HCT116 (cell line): Measurements from ENCODE around the gene ZBTB3. TPM values are rescaled to one million over a fixed set of nuclear protein-coding genes. Genes with fewer than 3 reads are reported as not detected.

Source experiments
- ATAC-seq: fragments of 200-7000 bp; cut with Tn5 transposase; 2 replicates; pipeline ENCODE4 v1.9.1; 2020; ENCODE audit warnings: mild to moderate bottlenecking, moderate library complexity
- BruUV-seq: library from RNA; stranded (reverse); fragments of 400-500 nt; replicated peaks from 2 replicates; lab custom pipeline; 2021; lab: Mats Ljungman, UMichigan
- CTCF ChIA-PET: fragments of 300-600 bp; sonication (Branson Sonifier 250); formaldehyde crosslinking; loops from one replicate; lab custom pipeline; 2021; ENCODE audit warnings: antibody characterized with exemption; lab: Charles Lee
- POLR2A ChIA-PET: fragments of 300-600, 350-600 bp; sonication (Branson Sonifier 250); formaldehyde crosslinking; loops from one replicate; lab custom pipeline; 2021; ENCODE audit warnings: antibody characterized with exemption; lab: Charles Lee
- RAD21 ChIA-PET, 2 experiments: fragments of 300-600 bp; sonication (Branson Sonifier 250); formaldehyde crosslinking; loops; one replicate each; lab custom pipeline; 2023; ENCODE audit warnings: low total read pairs in 2 of 2; ENCODE audit not compliant: uncharacterized antibody in 2 of 2, unreplicated experiment in 2 of 2, low non-redundant PET in 1 of 2; lab: Charles Lee
- DNase-seq: peaks from one replicate; pipeline ENCODE4 v3.0.0-alpha.2; 2010; ENCODE audit warnings: low read depth, low spot score
- H2AFZ ChIP-seq: fragments of 200-600 bp; shearing (Covaris generic), sonication (generic); 2 replicates; pipeline ENCODE4 v1.6.1; 2017; ENCODE audit warnings: low read depth, mixed run types, mixed read lengths, antibody characterized with exemption, low read length; ENCODE audit not compliant: poor library complexity, severe bottlenecking
- H3K27ac ChIP-seq: 2 replicates; pipeline ENCODE4 v1.5.1; 2012; ENCODE audit warnings: low read depth, low read length
- H3K27me3 ChIP-seq: fragments of 200-600 bp; sonication (generic); 2 replicates; pipeline ENCODE4 v1.6.1; 2016; ENCODE audit warnings: mixed run types, low read length, mixed read lengths; ENCODE audit not compliant: insufficient read depth
- H3K36me3 ChIP-seq, 2 experiments: fragments of 200-500 bp in 1 of 2; fragments of 200-600 bp in 1 of 2; sonication (Bioruptor generic) in 1 of 2; sonication (generic) in 1 of 2; 2 replicates each; pipeline versions ENCODE4 v1.5.1 to v1.6.1; 2014 to 2016; ENCODE audit warnings: low read length in 2 of 2, inconsistent platforms in 1 of 2, mixed read lengths in 1 of 2, mixed run types in 1 of 2; ENCODE audit not compliant: insufficient read depth in 2 of 2, control insufficient read depth in 1 of 2
- H3K4me1 ChIP-seq, 2 experiments: fragments of 200-600 bp in 1 of 2; sonication (generic) in 1 of 2; 2 replicates each; pipeline versions ENCODE4 v1.5.1 to v1.6.1; 2012 to 2017; ENCODE audit warnings: low read length in 2 of 2, inconsistent platforms in 1 of 2, mild to moderate bottlenecking in 1 of 2, mixed read lengths in 1 of 2, mixed run types in 1 of 2, moderate library complexity in 1 of 2; ENCODE audit not compliant: insufficient read depth in 2 of 2, control insufficient read depth in 1 of 2
- H3K4me2 ChIP-seq: fragments of 200-600 bp; sonication (generic); 2 replicates; pipeline ENCODE4 v1.6.1; 2017; ENCODE audit warnings: mixed run types, low read length, mixed read lengths
- H3K4me3 ChIP-seq, 2 experiments: fragments of 200-600 bp in 1 of 2; sonication (generic) in 1 of 2; replicated peaks in 1 of 2; 2 replicates each; pipeline ENCODE4 v1.5.1; 2011 to 2016; ENCODE audit warnings: low read length in 2 of 2, control low read depth in 1 of 2, low read depth in 1 of 2, mild to moderate bottlenecking in 1 of 2, mixed read lengths in 1 of 2, mixed run types in 1 of 2
- H3K79me2 ChIP-seq: fragments of 200-600 bp; sonication (generic); 2 replicates; pipeline ENCODE4 v1.6.1; 2017; ENCODE audit warnings: mild to moderate bottlenecking, mixed run types, low read length, moderate library complexity, mixed read lengths; ENCODE audit not compliant: insufficient read depth
- H3K9ac ChIP-seq: fragments of 200-600 bp; sonication (generic); 2 replicates; pipeline ENCODE4 v1.6.1; 2016; ENCODE audit warnings: low read length, mixed read lengths
- H3K9me2 ChIP-seq: fragments of 200-600 bp; sonication (generic), shearing (Covaris generic); 2 replicates; pipeline ENCODE4 v1.6.1; 2017; ENCODE audit warnings: mixed run types, mild to moderate bottlenecking, moderate library complexity; ENCODE audit not compliant: insufficient read depth
- H3K9me3 ChIP-seq, 2 experiments: fragments of 200-500 bp in 1 of 2; fragments of 200-600 bp in 1 of 2; sonication (Bioruptor generic) in 1 of 2; sonication (generic) in 1 of 2; 2 replicates each; pipeline ENCODE4 v1.6.1; 2014 to 2017; ENCODE audit warnings: low read length in 2 of 2, mixed read lengths in 2 of 2, inconsistent platforms in 1 of 2, low read depth in 1 of 2, mild to moderate bottlenecking in 1 of 2, mixed run types in 1 of 2, moderate library complexity in 1 of 2; ENCODE audit not compliant: control insufficient read depth in 1 of 2, insufficient read depth in 1 of 2
- H4K20me1 ChIP-seq: fragments of 200-600 bp; sonication (generic), shearing (Covaris generic); 2 replicates; pipeline ENCODE4 v1.6.1; 2017; ENCODE audit warnings: mixed run types, mild to moderate bottlenecking, moderate library complexity; ENCODE audit not compliant: insufficient read depth
- JUND ChIP-seq: IDR thresholded peaks from 2 replicates; pipeline ENCODE4 v1.6.1; 2012
- POLR2A ChIP-seq: IDR thresholded peaks from 2 replicates; pipeline ENCODE4 v1.7.0; 2011; ENCODE audit warnings: borderline replicate concordance; ENCODE audit not compliant: insufficient read depth, insufficient read length; ENCODE audit errors: extremely low read depth
- intact Hi-C: fragments of 100-400 bp; cut with micrococcal nuclease; formaldehyde crosslinking; loops from 2 replicates; pipeline ENCODE4 v1.10.0; 2022
- total RNA-seq: library from RNA; stranded (reverse); gene quantifications from one replicate; pipeline ENCODE4 v1.2.1, GENCODE V29; 2021; ENCODE audit not compliant: unreplicated experiment
- TF ChIP-seq, protein P1 (sequence below): IDR thresholded peaks from 2 replicates; pipeline ENCODE4 v1.6.1; 2012
- TF ChIP-seq, protein P2 (sequence below): IDR thresholded peaks from 2 replicates; pipeline ENCODE4 v1.6.1; 2011; ENCODE audit warnings: mild to moderate bottlenecking, low read length, moderate library complexity; ENCODE audit not compliant: insufficient replicate concordance; ENCODE audit errors: extremely low read depth
- TF ChIP-seq, protein P3 (sequence below), 3 experiments: fragments of 200-600 bp in 1 of 3; sonication (generic) in 1 of 3; IDR thresholded peaks in 2 of 3; conservative IDR thresholded peaks in 1 of 3; 2 replicates each; pipeline ENCODE4 v1.5.1; 2012 to 2017; ENCODE audit warnings: low read depth in 2 of 3, low read length in 2 of 3, antibody characterized with exemption in 1 of 3, borderline replicate concordance in 1 of 3, control low read depth in 1 of 3, mild to moderate bottlenecking in 1 of 3, mixed read lengths in 1 of 3, mixed run types in 1 of 3, moderate library complexity in 1 of 3; ENCODE audit not compliant: insufficient read depth in 1 of 3

The ZBTB3 gene
- total RNA-seq, 1 experiment from 2014 or later: 11.3 TPM

DNA sequence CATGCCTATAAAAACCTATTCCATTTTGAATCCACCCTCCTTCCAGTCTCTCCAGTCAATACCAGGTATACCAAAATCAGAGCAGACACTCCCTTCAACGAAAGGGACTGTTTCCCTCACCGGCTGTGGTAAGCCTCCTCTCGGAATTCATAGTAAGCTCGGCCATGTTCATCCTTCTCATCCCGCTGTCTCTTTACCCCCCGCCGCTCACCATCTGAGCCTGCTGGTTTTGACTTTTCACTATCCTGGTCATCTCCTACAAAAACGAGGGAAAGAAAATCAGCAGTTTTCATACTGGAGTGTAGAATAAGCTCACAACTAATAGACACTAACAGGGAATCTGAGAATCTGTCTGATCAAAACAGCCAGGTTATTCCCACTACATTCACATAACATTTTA is 29.8 kb downstream of the ZBTB3 start:
- DNase-seq: no peak
- Histone ChIP-seq H3K4me1 (peaks cover 8 to 19% of the 10 kb centered on the region in 2 experiments), H3K4me2 (no peak overlapping the region), H2AFZ (no peak overlapping the region), H3K9me3 (no peaks in the 10 kb centered on the region), H3K27me3 (no peaks in the 10 kb centered on the region), H3K4me3 (no peak overlapping the region), H3K9me2 (no peaks in the 10 kb centered on the region), H3K36me3 (peaks cover 54 to 60% of the 10 kb centered on the region in 2 experiments), H3K79me2 (peaks cover 83% of the 10 kb centered on the region), H4K20me1 (peaks cover 21% of the 10 kb centered on the region; the same call in 1 of the 2 replicates), H3K9ac (0 out of 2 replicates have a peak overlapping the region, but pooled peaks have one; percentile 1), H3K27ac (no peak overlapping the region; the same call in 1 of the 2 replicates)
- RAD21 ChIA-PET: interaction anchor here in 1 of 2 experiments (0.5 kb wide), 1 partner anchor 36 kb away, joined by 4 read pairs; no protein-coding TSS in a partner anchor
- TF ChIP-seq, protein P1, sequence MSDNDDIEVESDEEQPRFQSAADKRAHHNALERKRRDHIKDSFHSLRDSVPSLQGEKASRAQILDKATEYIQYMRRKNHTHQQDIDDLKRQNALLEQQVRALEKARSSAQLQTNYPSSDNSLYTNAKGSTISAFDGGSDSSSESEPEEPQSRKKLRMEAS: no peak
- TF ChIP-seq POLR2A: no peak
- BruUV-seq: no TSS peak
- no peak for ATAC-seq
- POLR2A ChIA-PET: interaction anchor here (1.6 kb wide), 1 partner anchor 117 kb away, joined by 4 read pairs; no protein-coding TSS in a partner anchor
- CTCF ChIA-PET: interaction anchor here (0.6 kb wide), 1 partner anchor 371 kb away, joined by 3 read pairs; no protein-coding TSS in a partner anchor
- intact Hi-C loops: no loop called here

- H3K4me1 ChIP-seq: peaks cover 8 to 13% of the 10 kb centered on the region in 2 experiments
- H3K9me2 ChIP-seq: no peaks in the 10 kb centered on the region
- BruUV-seq: TSS peak; percentile 20
- intact Hi-C loops: no loop called here
- no peak overlapping the region for H3K4me2 ChIP-seq
- H3K4me3 ChIP-seq: no peak overlapping the region
- H3K36me3 ChIP-seq: peaks cover 76 to 80% of the 10 kb centered on the region in 2 experiments
- H4K20me1 ChIP-seq: peaks cover 21% of the 10 kb centered on the region; the same call in 1 of the 2 replicates
- no peak overlapping the region for H2AFZ ChIP-seq
- TF ChIP-seq, protein P2, sequence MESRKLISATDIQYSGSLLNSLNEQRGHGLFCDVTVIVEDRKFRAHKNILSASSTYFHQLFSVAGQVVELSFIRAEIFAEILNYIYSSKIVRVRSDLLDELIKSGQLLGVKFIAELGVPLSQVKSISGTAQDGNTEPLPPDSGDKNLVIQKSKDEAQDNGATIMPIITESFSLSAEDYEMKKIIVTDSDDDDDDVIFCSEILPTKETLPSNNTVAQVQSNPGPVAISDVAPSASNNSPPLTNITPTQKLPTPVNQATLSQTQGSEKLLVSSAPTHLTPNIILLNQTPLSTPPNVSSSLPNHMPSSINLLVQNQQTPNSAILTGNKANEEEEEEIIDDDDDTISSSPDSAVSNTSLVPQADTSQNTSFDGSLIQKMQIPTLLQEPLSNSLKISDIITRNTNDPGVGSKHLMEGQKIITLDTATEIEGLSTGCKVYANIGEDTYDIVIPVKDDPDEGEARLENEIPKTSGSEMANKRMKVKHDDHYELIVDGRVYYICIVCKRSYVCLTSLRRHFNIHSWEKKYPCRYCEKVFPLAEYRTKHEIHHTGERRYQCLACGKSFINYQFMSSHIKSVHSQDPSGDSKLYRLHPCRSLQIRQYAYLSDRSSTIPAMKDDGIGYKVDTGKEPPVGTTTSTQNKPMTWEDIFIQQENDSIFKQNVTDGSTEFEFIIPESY: no peak
- TF ChIP-seq, protein P3, sequence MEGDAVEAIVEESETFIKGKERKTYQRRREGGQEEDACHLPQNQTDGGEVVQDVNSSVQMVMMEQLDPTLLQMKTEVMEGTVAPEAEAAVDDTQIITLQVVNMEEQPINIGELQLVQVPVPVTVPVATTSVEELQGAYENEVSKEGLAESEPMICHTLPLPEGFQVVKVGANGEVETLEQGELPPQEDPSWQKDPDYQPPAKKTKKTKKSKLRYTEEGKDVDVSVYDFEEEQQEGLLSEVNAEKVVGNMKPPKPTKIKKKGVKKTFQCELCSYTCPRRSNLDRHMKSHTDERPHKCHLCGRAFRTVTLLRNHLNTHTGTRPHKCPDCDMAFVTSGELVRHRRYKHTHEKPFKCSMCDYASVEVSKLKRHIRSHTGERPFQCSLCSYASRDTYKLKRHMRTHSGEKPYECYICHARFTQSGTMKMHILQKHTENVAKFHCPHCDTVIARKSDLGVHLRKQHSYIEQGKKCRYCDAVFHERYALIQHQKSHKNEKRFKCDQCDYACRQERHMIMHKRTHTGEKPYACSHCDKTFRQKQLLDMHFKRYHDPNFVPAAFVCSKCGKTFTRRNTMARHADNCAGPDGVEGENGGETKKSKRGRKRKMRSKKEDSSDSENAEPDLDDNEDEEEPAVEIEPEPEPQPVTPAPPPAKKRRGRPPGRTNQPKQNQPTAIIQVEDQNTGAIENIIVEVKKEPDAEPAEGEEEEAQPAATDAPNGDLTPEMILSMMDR (IDR thresholded peaks at IDR 0.05 in 2 of 3, conservative IDR thresholded peaks at IDR 0.05 in 1 of 3; ENCODE audit: borderline replicate concordance in 1 of 3, insufficient read depth in 1 of 3, low read depth in 2 of 3, low read length in 2 of 3): peak in 1 of 3 experiments; percentile 18; a peak in 1 of 6 replicates
- TF ChIP-seq JUND: no peak
- no peaks in the 10 kb centered on the region for H3K27me3 ChIP-seq
- ATAC-seq (peak; percentile 40; the same call in 1 of the 2 replicates), DNase-seq (no peak)
- no peak overlapping the region for H3K27ac ChIP-seq
- H3K9ac ChIP-seq: no peak overlapping the region
- no peaks in the 10 kb centered on the region for H3K9me3 ChIP-seq
- ChIA-PET POLR2A (no interaction called here), RAD21 (no interaction called here), CTCF (no interaction called here)
- peaks cover 97% of the 10 kb centered on the region for H3K79me2 ChIP-seq
These were observed 32.0 kb downstream of the ZBTB3 start for GRCh38 chr11:62721994-62722393.
